ENCODE results near the gene IGFN1.
"Not testable (repeated sequence)": the region's sequence is repeated elsewhere in the genome, so short reads cannot be mapped to it uniquely, and the experiment has no call there.

IGFN1 gene

GRCh38 chr1:201190624-201191051 lies at the start of gene IGFN1:
Gene IGFN1, plus strand, starts transcription at chr1:201190824. Its CDS starts 2,470 bp downstream, at chr1:201193294.
- DNase-seq, result no peak

- no peak for DNase-seq
These were observed 49.7 kb upstream of the IGFN1 start for GRCh38 chr1:201140941-201141260.

- DNase-seq, result no peak
These were observed 49.2 kb upstream of the IGFN1 start for GRCh38 chr1:201141418-201141817.

- DNase-seq, result no peak
These were observed 48.4 kb upstream of the IGFN1 start for GRCh38 chr1:201142011-201142848.

- no peak for DNase-seq
These were observed 47.5 kb upstream of the IGFN1 start for GRCh38 chr1:201142849-201143725.

GRCh38 chr1:201143726-201144635 lies 46.6 kb upstream of the IGFN1 start:
- DNase-seq, result no peak

- no peak for DNase-seq
These were observed 45.9 kb upstream of the IGFN1 start for GRCh38 chr1:201144701-201145100.

GRCh38 chr1:201145132-201145531 lies 45.5 kb upstream of the IGFN1 start:
- no peak for DNase-seq

GRCh38 chr1:201145816-201146215 lies 44.8 kb upstream of the IGFN1 start:
- no peak for DNase-seq

GRCh38 chr1:201146626-201147390 lies 43.8 kb upstream of the IGFN1 start:
- DNase-seq, result no peak

GRCh38 chr1:201147396-201148015 lies 43.1 kb upstream of the IGFN1 start:
- DNase-seq, result no peak

GRCh38 chr1:201149400-201149799 lies 41.2 kb upstream of the IGFN1 start:
- DNase-seq, result no peak

- peak; percentile 99 for DNase-seq
These were observed 36.9 kb upstream of the IGFN1 start for GRCh38 chr1:201153474-201154388.

GRCh38 chr1:201154389-201155165 lies 36.0 kb upstream of the IGFN1 start, which contains the start of gene TMEM9:
Gene TMEM9, minus strand, starts transcription at chr1:201154474. Its CDS starts 551 bp downstream, at chr1:201153923.
- DNase-seq, result peak; percentile 100

GRCh38 chr1:201155354-201155753 lies 35.3 kb upstream of the IGFN1 start:
- no peak for DNase-seq

- DNase-seq, result no peak
These were observed 34.3 kb upstream of the IGFN1 start for GRCh38 chr1:201156346-201156745.

GRCh38 chr1:201156819-201157218 lies 33.8 kb upstream of the IGFN1 start:
- no peak for DNase-seq

- DNase-seq, result no peak
These were observed 32.7 kb upstream of the IGFN1 start for GRCh38 chr1:201157949-201158348.

- not testable (repeated sequence) for DNase-seq
These were observed 27.6 kb upstream of the IGFN1 start for GRCh38 chr1:201163036-201163435.

Data from GOT3 (cell line).